HG03439 (cell line): ENCODE measurements around the gene WNK4.

Source experiments
- ATAC-seq: cut with Tn5 transposase; IDR thresholded peaks from one replicate; pipeline ENCODE4 v1.9.1; 2021; ENCODE audit warnings: mild to moderate bottlenecking, moderate library complexity; ENCODE audit not compliant: unreplicated experiment

WNK4 gene

DNA sequence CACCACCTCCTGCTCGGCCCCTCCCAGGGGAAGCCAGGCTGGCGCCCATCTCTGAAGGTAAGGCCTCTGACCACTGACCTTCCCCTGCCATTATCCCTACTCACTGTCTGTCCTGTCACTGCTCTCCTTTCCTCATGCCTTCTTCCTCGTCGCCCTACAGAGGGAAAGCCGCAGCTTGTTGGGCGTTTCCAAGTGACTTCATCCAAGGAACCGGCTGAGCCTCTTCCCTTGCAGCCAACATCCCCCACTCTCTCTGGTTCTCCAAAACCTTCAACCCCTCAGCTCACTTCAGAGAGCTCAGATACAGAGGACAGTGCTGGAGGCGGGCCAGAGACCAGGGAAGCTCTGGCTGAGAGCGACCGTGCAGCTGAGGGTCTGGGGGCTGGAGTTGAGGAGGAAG lies 15.1 kb downstream of the WNK4 start:
- no peak for ATAC-seq

- ATAC-seq, result no peak
Observed at GRCh38 chr17:42796066-42796758, 15.8 kb downstream of the WNK4 start.

GRCh38 chr17:42797067-42798007 lies 16.9 kb downstream of the WNK4 start:
- ATAC-seq, result no peak

DNA sequence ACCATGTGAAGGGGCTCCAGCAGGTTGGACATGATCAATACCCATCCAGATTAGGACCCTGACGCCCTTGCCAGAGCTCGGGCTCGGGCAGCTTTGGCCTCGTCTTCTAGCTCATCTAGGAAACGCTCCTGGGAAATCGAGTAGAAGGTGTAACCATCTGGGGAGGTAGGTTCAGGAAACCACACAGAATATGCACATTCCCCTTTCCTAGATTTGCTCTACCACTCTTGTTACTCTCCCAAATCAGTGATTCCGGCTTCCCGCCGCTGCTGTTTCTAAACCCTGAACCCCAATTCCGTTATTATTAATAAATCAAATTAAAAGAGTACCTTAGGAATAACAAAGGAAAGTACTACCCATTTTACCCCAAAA lies 17.6 kb downstream of the WNK4 start:
- ATAC-seq, result no peak

- peak; percentile 82 for ATAC-seq
Observed at GRCh38 chr17:42798383-42799380, 18.3 kb downstream of the WNK4 start, which contains the start of the genes CNTD1 and COA3. CNTD1 (plus strand) TSS chr17:42798861; CDS start chr17:42799068, 207 bp downstream. COA3 (minus strand) TSS chr17:42798704; CDS start chr17:42798681, 23 bp downstream.

DNA sequence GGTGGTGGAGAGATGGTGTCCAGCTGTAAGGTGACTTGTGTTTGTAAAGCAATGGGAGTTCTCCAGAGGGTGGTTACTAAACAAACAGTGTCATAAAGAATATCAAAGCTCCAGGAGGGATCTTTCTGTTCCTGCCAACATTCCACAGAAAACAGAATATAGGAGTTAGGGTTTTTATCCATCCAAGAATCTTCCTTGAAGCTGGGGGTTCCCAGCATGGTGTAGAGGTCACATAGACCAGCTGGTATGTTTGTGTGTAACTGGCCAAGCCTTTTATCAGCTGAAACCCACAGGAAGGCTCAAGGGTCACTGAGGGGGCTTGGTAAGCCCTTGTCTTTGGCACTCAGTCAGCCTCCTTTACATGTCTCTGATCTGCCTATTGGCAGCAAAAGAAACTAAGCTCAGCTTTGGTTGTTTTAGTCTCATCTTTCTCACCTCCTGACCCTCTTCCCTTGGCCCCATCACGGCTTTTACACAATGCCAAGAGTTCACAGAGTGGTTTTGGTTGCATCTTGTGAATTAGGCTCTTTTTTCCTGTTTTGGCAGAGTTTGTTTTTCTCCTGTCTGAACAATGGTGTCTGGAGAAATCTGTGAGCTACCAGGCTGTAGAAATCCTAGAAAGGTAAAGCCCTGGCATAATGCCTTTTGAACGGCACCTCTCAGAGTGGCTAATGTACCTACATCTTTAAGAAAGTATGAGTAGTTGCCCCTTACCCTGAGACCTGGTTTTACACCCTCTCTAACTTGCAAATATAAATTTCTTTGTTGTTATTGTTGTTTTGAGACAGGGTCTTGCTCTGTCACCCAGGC lies 22.9 kb downstream of the WNK4 start:
- no peak for ATAC-seq

GRCh38 chr17:42804918-42805367 lies 24.5 kb downstream of the WNK4 start:
- ATAC-seq, result no peak

DNA sequence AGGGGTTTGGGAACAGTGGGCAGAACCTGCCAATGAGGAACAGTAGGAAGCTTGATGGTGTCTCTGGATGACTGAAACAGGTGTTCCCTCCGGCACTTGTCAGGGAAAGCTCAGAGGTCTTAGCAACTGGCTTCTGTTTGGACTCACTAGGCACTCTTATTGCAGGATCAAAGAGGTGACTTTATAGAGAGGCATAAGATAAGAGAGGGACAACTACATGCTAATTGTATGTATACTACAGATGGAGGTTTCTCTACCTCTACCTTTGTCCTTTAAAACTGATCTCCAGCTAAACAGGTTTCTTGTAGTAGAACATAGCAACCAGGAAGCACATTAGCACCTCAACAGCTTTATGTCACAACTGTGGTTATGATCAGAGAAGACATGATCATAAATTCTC lies 25.8 kb downstream of the WNK4 start:
- no peak for ATAC-seq

GRCh38 chr17:42809250-42809649 lies 28.8 kb downstream of the WNK4 start:
- no peak for ATAC-seq

- ATAC-seq, result no peak
Observed at GRCh38 chr17:42814633-42815399, 34.4 kb downstream of the WNK4 start.

DNA sequence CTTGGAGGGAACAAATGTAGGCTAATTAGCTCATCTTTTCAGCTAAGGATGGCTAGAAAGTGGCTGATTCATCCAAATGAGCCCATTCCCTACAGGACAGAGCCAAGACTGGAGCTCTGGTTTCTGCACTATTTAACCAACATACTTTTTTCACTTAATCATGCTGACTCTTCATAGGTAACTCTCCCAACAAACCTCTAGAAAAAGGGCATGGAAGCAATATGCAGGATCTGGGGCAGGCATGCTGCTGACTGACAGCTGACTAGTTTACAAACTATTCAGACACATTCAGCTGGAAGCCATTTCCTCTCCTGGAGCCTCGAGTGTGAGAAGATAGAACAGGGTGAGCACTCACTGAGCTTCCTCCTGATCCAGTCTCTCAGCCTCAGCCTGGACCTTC lies 37.5 kb downstream of the WNK4 start:
- no peak for ATAC-seq

GRCh38 chr17:42818379-42818778 lies 38.0 kb downstream of the WNK4 start:
- no peak for ATAC-seq

GRCh38 chr17:42819939-42820535 lies 39.6 kb downstream of the WNK4 start:
- ATAC-seq, result no peak

DNA sequence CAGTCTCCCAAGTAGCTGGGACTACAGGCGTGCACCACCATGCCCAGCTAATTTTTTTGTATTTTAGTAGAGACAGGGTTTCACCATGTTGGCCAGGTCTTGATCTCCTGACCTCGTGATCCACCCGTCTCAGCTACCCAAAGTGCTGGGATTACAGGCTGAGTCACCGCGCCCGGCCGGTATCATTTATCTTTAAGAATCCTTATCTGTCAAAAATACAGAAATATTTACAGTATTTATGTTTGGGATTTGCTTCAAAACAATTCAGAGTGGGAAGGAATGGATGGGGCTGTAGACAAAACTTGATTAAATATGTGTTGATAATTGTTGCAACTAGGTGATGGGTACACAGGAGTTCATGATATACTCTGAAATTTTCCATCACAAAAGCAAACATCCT lies 40.8 kb downstream of the WNK4 start:
- ATAC-seq, result no peak

- ATAC-seq, result no peak
Observed at GRCh38 chr17:42827472-42827871, 47.1 kb downstream of the WNK4 start.

DNA sequence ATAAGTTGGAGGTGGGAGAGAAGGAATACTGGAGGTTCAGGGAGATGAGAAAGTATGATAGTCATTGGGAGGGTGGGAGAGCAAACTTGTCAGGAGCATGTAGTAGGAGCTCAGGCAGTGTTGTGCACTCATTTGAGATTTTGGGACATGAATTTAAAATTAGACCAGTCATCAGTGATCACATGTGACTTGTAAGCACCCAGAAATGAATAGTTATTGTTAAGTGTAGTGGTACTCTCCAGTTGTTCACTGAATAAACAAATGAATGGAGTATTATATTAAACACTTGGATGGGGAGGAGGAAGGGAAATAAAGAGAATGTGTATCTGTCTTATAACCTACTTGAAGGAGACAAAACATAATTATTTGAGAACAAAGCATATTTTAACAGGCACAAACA lies 50.6 kb downstream of the WNK4 start:
- ATAC-seq, result no peak

DNA sequence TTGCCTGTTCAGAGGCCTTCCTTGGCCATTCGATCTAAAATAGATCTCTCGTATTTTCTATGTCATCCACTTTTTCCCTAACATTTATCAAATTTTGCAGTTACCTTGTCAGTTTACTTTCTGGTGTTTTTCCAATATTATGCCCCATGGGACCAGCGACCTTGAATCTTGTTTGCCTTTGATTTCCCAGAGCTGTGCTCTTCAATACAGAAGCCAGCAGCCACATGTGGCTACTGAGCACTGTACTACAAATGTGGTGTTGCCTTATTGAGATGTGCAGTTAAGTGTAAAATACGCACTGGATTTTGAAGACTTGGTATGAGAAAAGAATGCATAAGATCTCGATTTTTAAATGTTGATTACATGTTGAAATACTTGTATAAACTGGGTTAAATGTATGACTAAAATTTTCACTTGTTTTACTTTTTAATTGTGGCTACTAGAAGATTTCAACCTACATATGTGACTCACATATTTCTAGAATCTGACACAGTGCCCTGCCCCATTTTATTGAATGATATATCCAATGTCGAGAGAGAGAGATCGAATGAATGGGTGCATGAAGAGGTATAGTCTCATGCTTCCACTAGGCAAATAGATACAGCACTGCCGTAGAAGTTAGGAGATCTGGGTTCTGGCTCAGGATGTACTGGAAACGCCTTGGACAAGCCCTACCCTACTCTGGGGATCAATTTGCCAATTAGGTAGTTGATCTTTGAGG lies 52.0 kb downstream of the WNK4 start:
- peak; percentile 2 for ATAC-seq
